NK-92 (cell line): Measurements from ENCODE around the gene UBE3B.

Experiments
- DNase-seq: peaks from one replicate; lab custom pipeline; 2025; ENCODE audit not compliant: unreplicated experiment; lab: John Stamatoyannopoulos, UW

Gene UBE3B

DNA sequence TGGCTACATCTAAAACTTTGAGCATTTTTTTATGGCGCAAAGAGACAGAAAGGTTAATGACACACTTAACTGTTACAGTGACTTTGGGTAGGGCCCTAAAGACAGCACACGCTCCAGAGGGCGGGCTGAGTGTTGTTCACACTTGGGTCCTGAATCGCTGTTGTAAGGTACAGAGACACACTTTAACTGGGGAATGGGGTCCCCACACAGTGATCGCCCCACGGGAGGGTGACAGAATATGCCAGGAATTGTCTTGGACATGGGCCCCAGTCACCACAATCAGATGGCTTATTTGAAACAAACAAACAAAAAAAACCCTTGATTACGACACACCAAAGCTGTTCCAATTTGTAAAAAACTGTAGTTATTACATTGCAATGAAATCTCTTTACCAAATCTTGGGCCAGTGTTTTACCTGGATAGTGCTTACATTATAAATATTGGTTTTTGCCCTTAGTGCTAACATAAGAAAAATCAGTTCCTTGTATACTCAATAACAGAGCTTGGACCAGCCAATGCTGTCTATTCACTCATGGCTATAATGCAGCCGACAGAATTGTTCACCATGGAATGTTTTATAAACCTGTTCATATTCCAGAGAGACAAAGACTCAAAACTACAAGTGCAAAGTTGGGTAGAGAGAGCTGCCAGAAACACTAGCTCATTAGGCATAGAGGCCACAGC is 28.6 kb upstream of the UBE3B start:
- no peak for DNase-seq

DNA sequence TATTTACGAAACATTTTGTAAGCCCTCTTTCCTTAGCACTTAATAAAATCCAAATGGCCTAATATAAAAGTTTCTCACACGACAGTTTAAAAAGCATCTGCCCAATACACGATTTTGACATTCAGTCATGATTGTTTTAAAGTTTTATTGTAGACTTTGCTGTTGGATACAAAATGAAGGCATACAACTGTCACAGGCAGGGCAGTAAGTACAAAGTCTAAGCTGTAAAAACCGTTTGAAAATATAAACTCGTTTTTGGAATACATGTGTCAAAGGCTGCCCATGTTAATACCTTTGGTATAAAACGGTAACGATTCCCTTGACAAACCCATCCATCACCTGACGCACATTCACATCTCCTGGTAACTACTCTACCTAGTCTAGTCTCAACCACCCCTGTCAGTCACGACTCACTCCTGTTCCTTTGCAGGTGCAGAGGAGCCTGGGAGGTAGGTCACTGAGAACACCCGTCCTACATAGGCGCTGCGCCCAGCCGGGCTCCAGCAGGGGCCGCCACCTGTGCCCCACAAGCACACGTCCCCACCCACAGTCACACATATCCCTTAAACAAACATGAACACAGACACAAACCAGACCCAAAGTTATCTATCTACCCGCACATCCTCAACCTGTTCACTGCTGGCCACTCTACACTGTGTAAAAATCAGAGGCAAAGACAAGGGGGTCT is 27.4 kb upstream of the UBE3B start:
- DNase-seq, result no peak

DNA sequence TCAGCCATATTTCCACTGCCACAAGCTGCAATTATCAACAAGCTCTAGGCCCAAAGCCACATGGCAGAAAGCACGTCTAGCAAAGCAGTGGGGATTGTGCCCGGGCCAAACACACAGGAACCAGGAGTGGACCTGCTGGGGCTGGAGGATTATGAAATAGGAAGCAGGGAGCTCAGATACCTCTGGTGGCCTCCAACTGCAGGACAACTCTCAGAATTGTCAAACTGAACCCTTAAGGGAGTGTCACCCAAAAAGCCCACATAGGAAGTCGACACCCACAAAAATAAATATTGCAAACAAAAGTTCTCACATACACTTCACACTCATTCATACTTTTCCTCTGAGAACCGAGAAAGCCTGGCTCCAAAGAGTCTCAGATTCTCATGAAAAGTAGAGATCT is 26.5 kb upstream of the UBE3B start:
- no peak for DNase-seq

DNA sequence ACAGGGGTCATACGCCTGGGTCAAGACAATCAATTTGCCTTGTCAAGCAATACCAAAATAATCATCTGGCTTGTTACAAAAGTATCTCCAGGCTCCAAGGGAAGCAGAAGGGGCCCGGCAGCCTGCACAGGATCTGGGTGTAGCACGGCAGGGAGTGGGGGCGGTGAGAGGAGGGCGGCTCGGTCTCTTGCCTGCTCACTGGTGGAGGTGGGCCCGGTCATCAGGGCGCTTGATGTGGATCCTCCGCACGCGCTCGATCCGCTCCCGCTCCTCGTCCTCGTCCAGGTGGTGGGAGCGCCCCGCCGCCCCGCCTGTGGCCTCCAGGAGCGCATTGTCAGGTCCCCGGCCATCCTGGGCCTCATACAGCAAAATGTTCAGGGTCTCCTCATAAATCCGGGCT is 26.0 kb upstream of the UBE3B start:
- no peak for DNase-seq

DNA sequence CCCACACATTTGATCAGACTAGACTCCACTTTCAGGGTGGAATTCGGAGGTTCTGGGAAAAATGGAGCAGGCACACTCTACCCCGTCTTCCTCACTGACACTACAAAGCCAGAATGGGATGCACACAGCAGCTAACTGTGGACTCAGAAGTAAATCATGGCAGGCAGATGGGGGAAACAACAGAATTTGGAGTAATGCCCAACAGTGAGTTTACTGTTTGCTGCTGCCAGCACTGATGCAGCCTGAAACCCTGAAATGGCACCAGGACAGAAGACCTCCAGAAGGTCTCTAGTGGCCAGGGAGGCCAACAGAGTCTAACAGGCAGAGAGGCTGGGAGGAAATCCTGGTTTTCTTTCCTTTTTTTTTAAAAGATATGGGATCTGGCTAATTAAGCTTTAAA is 24.9 kb upstream of the UBE3B start:
- no peak for DNase-seq

DNA sequence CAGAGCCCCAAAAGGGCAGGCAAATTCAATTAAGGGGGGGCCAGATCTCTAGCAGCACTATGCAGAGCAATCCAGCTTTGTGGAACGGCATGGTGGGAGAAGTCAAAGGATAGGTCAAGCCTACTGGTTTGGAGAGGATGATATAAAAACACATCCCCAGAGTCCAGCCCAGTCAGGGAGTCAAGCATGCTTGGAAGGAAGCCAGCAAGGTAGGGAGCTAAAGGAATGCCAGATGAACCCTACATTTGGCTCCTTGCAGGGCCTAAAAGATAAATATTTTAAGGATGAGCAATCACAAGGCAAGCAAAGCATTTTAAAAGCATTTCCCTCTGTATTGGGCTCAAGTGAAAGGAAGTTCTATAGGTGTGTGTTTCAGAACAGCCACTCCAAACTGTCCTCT is 21.7 kb upstream of the UBE3B start:
- DNase-seq, result no peak

DNA sequence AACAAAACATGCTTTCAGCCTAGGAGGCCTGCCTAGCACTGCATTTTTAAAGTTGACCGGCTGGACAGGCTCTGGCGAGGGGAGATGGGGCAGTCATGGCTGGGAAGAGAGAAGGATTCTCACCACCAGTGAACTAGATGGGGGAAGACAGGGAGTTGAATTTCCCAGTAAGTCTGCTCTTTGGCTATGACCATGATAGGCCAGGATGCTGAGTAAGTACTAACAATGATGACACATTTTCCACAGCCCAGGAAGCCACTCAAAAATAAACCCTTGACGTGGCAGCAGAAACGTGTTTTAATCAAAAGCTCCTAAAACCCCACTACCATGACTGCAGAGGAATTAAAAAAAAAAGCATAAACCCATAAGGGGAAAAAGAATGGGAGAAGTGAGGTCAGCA is 19.3 kb upstream of the UBE3B start:
- DNase-seq, result no peak

DNA sequence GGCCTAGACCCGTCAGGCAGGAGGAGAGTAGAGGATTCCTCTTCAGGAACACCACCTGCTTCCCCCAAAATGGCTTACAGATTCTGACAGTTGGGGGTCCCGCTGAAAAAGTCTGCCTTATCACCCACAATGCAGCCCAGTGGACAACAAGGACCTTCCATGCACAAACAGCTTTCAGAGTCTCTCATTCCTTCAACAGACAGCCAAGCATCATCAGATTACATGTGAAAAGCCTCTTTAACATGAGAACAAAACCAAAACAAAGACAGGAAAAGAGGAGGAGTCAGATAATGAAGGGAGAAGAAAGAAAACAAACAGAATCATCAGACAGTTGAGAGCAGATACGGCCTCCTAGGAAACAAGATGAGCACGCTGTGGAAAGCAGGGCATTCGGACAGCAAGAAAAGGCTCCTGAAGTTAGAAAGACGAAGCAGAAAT is 18.6 kb upstream of the UBE3B start:
- no peak for DNase-seq

DNA sequence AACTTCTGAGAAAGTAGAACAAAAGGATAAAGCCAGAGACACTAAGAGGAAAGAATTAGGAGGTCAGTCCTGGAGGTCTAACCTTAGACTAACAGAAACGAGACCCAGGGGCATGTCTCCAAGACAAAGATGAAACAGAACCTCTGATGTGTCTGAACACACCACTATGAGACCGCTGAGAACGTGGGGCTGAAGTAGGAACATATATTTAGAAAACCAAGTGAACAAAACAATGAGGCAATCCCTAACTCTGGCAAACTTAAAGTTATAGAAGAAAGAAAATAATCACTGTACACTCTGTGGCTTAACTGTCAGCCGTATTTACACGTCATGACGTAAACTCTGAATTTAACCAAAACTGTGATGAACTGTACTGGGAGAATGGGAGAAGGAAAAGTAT is 18.2 kb upstream of the UBE3B start:
- no peak for DNase-seq

DNA sequence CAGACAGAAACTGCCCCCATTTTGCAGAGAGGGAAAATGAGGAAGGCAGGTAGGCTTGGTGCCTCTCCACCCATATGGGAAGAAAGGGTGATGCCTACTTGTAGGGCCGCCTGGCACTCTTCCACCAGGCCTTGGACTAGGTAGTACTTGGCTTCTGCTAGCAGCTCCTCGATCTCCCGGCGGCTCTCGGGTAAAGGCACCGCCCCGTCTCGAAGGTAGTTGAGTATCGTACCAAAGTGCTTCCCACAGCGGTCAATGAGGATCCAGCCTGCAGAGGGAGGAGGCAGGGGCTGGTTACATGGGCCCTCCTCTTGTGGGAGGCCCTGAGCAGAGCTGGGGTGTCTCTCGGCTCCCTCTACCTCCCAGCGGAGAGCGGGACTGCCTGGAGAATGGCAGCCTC is 16.9 kb upstream of the UBE3B start:
- no peak for DNase-seq

DNA sequence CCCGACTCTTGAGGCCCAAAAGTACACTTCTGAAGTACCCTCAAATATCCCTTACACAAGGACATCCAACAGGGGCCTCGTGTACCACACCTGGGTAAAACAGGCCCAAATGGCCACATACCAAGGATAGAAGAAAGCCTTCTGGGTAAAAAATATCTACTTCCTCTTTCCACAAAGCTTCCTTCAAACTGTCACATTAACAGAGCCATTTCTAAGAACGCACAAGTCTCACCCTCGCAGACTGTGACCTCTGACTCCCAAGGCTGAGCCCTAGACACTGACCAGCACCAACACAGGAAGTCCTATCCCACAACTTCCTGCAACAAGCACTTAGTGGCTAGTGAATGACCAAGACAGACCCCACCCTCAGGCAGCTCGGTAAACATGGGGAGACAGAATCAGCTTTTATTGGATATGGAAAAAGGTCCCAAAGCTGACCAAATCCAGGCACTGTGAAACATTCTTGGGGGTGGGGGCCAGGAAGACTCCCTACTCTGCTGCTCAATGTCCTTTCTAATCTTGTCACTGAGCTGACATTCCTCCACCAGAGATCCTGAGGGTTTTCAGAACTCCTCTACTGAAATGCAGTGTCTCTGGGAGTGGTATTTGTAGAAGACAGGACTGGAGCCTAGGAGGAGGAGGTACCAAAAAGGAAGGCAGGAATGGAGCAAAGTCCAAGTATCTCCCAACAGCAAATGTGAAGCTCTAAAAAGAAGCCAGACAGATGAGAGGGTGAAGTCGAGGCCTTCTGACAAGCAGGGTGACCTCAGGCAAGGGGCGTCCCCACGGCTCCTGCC is 16.2 kb upstream of the UBE3B start:
- DNase-seq, result no peak

DNA sequence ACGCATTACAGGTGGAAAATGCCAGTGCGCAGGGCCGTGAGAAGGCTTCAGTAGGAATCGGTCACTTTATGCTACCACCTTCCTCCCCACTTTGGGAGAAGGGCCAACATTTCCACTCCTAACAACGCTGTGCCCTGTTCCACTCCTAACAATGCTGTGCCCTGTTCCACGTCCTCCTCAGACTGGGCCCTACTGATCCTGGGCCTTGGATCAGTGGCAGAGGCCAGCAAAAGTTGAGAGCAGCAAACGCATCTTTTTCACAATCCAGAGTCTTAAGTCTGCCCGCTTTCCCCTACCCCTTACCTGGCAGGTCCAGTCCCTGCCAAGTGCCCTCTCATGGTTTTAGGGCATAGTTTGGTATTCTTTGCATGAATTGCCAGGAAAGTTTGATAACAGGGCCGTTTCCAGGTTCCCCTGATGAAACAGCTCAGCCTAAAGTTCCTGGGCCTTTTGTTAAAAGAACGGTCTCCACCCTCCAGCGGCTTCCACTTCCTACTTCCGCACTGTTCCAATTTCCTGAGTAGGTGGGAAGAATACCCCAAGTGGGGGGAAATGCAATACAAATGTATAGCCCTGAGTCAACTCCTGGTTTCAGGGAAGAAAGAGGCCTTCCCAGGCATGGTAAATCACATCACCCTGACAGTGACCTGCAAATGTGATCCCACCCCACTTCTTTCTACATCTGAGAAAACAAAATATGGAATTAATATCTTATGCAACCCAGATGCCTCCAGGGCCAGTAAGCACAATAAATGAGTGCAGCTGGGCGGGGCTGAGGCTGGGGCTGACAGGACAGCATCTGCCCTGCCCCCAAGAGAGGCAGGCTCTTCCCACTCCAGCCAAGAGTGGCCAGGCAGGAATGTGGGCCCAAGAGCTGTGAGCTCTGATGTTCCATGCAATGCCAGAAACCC is 15.3 kb upstream of the UBE3B start:
- DNase-seq, result no peak

DNA sequence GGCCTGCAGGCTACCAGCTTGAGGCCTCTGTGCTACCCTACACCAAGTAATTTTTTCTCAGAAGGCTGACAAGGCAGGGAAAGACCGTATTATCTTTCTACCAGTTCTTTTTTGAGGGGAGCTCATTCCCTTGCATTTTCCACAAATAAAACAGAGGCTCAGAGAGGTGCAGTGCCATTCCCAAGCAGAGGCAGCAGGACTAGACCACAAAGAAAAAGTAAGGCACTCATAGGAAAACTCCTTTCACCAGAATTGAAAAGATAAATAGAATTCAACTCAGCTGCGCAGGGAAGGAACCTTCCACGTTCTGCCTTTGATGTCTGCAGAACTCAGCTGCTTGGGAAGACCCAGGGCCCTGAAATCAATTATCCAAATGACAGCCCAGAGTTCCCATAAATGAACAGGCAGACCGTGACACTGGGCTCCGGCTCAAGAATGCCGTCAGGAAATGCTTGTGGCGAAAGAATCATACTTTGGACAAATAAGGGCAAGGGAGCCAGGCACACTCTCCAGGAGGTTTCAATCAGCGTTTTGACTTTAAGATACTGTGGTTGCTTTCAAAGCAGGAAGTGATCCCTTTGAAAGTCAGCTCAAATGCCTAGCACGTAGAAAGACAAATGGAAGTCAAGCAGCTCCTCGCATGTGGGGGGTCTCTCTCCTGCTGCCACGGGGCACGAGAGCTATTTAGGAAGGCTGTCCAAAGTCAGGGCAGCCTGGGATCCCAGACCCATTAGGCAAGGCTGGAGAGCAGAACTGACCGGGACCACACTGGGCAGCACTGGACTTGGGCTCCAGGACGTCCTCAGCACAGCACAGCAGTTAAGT is 14.4 kb upstream of the UBE3B start:
- no peak for DNase-seq

DNA sequence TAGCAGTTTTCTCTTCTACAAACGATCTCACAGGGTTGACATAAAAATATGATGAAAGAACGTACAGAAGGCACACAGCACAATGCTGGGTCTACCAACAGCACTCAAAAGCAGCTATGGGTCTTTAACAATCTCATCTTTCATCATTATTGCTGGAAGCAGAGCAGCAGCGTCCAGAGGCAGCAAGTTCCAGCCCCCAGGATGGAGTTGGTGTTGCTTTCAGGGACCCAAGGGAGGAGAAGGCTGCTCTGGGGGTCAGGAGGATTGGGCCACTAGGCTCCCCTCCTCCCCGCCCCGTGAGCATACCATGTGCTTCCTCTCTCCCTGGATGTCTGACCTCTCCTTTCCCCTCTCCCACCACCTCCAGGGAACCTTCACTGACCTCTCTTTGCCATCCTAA is 13.7 kb upstream of the UBE3B start:
- DNase-seq, result no peak

DNA sequence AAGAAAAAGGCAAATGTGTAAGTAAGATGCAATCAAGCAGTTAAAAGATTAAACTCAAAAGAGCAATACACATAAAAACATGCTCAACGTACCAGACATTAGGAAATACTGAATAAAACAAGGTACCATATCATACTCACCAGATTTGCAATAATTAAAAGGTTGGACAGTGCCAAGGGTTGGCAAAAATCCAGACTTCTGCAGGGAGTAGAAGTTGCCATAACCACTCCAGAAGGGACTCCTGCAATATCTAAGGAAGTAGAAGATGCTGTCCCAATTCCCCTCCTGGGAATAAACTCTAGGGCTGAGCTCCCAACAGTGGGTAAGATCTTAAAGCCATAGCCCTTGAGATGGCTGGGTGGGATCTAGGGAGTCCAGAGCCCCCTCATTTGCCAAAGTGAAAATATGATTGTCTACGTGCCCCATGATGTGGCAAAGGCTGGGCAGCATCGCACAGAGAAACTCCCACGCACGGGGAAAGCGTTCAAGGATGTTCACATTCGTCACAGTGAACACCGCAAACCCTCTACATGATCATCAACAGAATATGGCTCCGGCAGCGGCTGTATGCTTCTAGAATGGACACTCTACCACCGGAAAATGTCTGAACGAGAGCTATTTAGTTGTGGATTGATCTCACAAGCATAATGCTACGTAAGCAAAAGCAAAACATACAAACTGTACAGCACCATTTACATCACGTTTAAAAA is 12.6 kb upstream of the UBE3B start:
- DNase-seq, result no peak

DNA sequence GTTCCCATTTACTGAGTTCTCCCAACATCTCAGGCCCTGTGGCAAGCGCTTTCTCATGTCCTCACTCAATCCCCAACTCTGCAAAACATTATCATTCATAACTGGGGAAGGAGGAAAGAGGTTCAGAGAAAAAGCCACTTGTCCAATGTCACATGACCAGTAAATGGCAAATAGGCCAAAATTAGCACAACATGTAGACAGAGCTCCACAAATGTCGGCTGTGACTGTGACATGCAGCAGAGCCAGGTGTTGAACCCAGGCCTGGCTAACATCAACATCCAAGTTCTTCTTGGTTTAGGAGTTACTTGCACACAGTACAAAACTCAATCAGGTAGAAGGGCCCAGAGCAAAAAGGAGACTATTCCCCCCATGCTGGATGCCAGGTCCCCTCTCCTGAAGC is 11.1 kb upstream of the UBE3B start:
- no peak for DNase-seq

DNA sequence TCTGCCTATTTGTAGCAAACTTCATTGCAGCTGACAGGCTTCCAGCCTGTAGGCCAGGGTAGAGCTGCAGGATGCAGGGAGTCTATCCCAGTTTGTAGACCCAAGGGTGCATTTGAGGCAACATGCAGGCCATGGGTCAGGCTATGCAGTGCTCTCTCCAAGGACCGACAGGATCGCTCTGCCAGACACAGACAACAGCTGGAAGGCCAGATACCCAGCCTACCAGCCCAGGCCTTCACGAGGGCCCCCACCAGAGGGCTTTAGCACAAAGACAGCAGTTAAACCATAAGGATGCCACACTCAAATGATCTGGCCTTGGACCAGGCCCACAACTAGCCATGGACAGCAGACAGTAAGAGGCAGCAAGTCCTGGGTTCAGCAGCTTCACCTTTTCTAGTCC is 10.6 kb upstream of the UBE3B start:
- no peak for DNase-seq

DNA sequence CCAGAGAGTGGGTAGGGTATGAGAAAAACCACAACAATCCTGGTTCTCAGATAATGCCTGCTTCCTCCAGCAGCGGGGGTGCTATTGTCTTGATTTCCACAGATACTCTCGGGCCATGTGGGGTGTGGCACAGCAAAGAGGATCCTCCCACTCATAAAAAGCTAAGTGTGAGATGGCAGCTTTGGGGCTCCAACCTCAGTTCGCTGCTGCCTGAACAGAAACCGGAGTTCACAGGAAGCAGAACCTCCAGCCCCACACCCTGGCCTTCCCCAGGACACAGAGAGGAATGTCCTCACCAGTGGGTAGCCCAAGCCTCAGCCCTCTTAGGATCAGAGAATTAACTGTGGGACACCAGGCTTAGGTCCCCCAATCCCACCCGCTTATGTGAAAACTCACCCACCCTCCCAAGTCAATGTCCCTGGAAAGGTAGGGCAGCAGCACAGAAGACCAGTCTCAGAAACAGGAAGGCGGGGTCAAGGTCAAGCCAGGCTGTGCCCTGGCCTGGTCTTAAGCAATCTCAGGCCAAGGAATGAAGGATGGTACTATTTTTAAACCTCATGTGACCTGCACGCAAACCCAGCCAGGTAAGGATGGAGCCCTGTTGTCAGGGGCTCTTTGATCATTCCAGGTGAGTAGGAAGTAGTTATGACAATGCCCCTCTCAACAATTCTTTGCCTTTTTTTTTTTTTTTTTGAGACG is 9.3 kb upstream of the UBE3B start:
- no peak for DNase-seq

DNA sequence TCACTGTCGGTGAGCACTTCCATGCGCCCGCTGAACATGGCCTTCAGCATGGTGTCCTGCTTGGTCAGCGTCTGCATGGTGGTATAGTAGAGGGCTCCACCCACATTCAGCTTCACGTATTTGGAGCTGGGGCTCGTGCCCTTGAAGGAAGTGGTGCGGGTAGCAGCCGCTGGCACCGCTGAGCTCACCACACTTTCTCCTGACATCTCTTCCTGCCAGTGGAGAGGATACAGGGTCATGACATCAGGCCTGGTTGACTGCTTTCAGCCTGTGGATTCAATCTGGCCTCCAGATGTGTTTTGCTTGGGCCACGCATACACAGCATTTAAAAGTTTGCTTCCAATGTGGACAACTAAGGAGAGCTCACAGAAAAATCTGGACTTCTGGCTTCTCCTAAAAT is 7.9 kb upstream of the UBE3B start:
- no peak for DNase-seq
